GM18858 (cell line): ENCODE measurements around the gene MUC6.

Experiments used
- ATAC-seq: cut with Tn5 transposase; IDR thresholded peaks from one replicate; pipeline ENCODE4 v1.9.1; 2021; ENCODE audit not compliant: unreplicated experiment

MUC6 gene

GRCh38 chr11:1073261-1073724 lies 36.8 kb upstream of the MUC6 start:
- no peak for ATAC-seq

GRCh38 chr11:1072821-1073231 lies 36.3 kb upstream of the MUC6 start:
- no peak for ATAC-seq

DNA sequence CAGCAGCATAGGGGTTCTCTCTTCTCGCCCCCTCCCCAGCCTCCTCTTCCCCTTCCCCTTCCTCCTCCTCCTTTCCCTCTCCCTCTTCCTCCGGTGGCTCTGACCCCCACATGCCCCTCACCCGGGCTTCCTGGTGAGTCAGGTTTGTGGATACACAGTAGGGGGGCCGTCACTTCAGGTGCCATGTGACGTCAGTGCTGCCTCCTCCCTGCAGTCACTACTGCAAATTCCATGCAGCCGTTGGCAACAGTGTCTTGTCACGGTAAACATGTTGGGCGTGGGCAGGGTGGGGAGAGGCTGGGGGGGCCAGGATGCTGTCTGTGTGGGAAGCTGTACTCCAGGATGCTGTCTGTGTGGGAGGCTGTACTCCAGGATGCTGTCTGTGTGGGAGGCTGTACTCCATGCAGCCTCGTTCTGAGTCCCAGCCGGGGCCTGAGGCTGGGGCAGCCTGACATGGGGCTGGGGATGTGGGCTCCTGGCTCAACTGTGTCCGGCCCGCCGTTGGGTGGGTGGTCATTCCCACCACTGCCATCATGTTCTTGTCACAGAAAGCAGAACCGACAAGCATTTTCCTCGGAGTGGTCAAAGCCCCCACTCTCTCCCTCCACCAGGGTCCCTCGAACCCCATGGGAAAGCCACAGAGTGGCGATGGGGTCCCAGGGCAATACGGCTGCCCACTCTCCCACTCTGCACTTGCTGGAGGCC lies 35.8 kb upstream of the MUC6 start:
- ATAC-seq: no peak

DNA sequence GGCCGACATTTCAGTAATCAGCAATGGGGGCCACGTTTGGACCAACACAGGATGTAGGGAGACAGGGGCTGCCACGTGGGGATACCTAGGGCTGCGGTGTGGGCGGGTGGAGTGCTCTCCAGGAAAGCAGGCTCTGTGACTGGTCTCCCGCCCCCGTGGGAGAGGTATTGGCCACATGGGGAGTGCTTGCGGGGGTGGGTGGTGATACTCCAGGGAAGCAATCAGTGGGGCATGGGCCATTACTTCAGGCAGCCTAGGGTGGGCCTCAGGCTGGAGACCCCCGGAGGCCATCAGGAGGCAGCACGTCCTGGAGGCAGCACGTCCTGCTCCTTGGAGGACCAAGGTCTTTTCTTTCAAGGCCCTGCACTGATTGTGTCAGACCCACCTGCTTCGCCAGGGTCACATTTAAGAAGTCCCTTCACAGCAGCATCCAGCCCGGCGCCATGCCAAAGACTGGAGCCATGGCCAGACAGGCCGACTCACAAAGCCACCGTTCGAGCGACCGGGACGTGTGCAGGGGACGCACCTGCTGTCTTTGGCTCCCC lies 35.1 kb upstream of the MUC6 start:
- no peak for ATAC-seq

GRCh38 chr11:1070594-1071462 lies 34.3 kb upstream of the MUC6 start:
- ATAC-seq: no peak

DNA sequence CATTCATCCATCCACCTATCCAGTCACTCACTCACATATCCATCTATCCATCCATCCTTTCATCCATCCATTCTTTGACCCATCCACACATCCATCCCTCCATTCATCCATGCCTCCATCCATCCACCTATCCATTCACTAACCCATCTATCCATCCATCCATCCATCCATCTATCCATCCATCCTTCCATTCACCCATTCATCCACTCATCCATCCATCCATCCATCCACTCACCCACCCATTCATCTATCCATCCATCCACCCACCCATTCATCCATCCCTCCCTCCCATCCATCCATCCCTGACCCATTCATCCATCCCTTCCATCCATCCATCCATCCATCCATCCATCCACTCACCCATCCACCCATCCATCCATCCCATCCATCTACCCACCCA lies 33.2 kb upstream of the MUC6 start:
- no peak for ATAC-seq

GRCh38 chr11:1067812-1068496 lies 31.4 kb upstream of the MUC6 start:
- no peak for ATAC-seq

DNA sequence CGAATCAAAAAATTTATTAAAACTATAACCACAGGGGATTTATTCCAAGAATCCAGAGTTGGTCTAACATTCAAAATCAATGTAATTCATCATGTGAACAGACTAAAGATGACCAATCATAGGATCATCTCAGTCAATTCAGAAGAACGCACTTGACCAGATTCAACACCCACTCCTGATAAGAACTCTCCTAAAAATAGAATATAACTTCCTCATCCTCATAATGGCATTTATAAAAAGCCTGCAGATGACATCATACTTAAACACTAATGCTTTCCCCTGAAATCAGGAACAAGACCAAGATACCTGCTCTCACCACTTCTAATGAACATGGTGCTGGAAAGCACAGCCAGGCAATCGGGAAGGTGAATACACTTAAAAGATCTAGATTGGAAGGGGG lies 27.6 kb upstream of the MUC6 start:
- no peak for ATAC-seq

GRCh38 chr11:1062075-1062820 lies 25.7 kb upstream of the MUC6 start:
- no peak for ATAC-seq

DNA sequence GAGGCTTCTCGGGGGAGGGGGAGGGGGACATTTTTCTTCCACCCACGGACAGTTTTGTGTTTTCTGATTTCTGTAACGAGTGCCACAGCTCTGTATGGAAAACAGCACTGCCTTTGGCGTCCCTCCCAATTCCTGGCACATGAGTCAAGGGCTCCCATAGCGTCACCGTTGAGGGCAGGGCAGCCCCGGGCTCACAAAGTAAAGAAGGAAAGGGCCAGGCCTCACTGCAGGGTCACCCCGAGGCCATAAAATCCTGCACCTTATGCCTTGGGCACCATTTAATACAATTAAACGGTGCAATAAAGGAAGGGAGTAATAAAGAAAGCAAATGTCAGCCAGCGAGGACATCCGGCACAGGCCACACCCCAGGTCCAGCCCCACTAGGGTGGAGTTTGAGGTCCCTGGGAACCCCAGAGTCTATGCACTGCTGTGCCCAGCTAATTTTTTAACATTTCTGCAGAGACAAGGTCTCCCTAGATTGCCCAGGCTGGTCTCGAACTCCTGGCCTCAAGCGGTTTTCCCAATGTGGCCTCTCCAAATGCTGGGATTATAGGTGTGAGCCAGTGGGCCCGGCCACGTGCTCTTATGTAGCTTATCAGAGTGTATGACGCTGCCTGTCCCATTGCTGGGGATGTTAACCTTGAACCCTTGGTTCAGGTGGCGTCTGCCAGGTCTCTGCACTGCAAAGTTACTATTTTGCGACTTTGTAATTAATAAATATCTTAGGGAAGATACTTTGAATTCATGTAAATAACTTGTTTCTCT lies 24.5 kb upstream of the MUC6 start:
- ATAC-seq: no peak

DNA sequence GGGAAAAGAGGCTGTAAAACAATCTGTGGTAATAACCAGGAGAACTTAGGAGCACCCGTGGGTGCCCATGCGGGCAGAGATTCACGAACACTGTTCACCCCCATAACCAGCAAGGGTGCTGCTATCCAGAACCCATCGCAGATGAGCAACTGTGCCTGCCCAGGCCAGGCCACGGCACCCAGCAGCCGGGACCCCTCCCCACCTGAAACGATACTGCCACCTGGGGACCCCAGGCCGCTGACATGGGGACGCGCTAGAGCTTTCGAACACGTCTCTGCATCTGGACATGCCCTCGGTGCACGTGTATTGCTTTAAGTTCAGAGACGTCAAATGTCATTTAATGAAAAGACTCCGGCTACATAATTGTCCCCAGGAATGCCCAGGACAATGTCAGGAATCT lies 23.9 kb upstream of the MUC6 start:
- no peak for ATAC-seq

DNA sequence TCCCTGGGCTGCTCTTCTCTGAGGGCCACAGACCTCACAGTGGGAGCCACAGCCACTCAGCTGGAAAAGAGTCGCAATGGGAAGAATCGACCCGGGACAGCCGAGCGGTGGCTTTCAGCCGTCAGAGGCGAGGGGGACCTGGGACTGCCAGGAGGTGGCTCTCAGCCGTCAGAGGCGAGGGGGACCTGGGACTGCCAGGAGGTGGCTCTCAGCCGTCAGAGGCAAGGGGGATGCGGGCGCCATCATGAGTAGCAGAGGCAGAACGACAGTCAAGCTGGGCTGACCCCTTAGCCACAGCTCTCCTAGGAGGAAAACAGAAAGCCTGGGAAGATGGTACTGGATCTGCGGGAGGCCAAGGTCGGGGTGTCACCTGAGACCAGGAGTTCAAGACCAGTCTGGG lies 23.2 kb upstream of the MUC6 start:
- ATAC-seq: no peak

- ATAC-seq: no peak
These were observed 21.3 kb upstream of the MUC6 start for GRCh38 chr11:1057806-1058205.

- ATAC-seq: no peak
These were observed 19.7 kb upstream of the MUC6 start for GRCh38 chr11:1055990-1056771.

- no peak for ATAC-seq
These were observed 18.7 kb upstream of the MUC6 start for GRCh38 chr11:1055109-1055703.

GRCh38 chr11:1054143-1055108 lies 17.9 kb upstream of the MUC6 start:
- no peak for ATAC-seq

DNA sequence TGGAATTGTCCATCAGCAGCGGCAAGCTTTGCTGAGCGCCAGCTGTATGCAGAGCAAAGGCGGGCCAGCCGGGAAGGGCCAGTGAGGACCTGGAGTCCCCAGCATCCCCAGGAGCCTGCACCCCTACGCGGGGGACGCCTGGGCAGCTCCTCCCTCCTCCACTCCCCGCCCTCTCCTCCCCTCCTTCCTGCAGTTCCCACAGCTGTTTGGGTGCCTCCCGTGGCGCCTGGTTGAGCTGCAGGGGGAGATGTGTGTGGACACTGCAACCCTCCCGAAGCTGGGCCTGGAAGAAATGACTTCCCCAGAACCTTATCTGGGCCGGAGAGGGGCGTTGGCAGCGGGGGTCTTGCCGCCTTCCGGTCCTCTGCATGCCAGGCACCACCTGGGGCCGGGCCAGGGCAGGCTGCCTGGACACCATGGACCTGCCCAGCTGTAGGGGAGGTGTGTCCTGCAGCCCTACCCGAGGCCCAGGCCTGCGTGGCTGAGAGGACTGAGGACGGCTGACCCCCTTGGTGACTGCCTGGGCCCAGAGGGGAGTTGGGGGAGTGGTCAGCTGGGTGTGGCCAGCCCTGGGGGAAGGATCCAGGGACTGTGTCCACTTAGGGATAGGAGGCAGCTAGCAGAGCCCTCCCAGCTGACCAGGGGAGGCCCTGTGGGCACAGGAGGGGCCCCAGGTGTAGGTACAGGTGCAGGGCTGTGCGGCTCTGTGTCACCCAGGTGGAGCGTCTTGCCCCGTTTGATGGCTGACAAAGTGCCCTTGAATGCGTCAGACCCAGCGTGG lies 16.8 kb upstream of the MUC6 start:
- no peak for ATAC-seq
